ENCODE data around the gene MRPS2.

The MRPS2 gene

GRCh38 chr9:135551456-135551855 lies 51.0 kb downstream of the MRPS2 start:
- no peak overlapping the region for H3K27ac ChIP-seq
- TF ChIP-seq CTCF (conservative IDR thresholded peaks at IDR 0.05) (no peak), ZFX (IDR thresholded peaks at IDR 0.05) (no peak)

- H3K27ac ChIP-seq = no peak overlapping the region
- TF ChIP-seq CTCF (conservative IDR thresholded peaks at IDR 0.05) (no peak), ZFX (IDR thresholded peaks at IDR 0.05) (no peak)
Observed at GRCh38 chr9:135552021-135552697, 51.7 kb downstream of the MRPS2 start.

- no peak for TF ChIP-seq CTCF (conservative IDR thresholded peaks at IDR 0.05)
- H3K27ac ChIP-seq = no peak overlapping the region
Observed at GRCh38 chr9:135552698-135553171, 52.3 kb downstream of the MRPS2 start.

All from C4-2B (cell line).